Muscle of back (tissue), 13 donors: Measurements from ENCODE around the gene PLPPR5. TPM values are rescaled to one million over a fixed set of nuclear protein-coding genes. Genes with fewer than 3 reads are reported as not detected.
A peak's percentile ranks its signal among the peaks of the same experiment; 100 is the strongest.
"Not testable (repeated sequence)": the region's sequence is repeated elsewhere in the genome, so short reads cannot be mapped to it uniquely, and the experiment has no call there.

Experiments used
- DNase-seq, 3 donors: peaks; one replicate each; pipeline versions ENCODE4 v3.0.0 to v3.0.0-alpha.2; 2013
- long read RNA-seq, 9 donors: transcript quantifications; one replicate each; lab custom pipeline, GENCODE V29; 2026
- polyA plus RNA-seq, 10 donors: library from polyadenylated mRNA; unstranded; fragments of 120-200 nt; gene quantifications; one replicate each; pipeline ENCODE4 v1.2.1, GENCODE V29; 2013; ENCODE audit not compliant: insufficient read length in 10 of 10

PLPPR5 gene, protein sequence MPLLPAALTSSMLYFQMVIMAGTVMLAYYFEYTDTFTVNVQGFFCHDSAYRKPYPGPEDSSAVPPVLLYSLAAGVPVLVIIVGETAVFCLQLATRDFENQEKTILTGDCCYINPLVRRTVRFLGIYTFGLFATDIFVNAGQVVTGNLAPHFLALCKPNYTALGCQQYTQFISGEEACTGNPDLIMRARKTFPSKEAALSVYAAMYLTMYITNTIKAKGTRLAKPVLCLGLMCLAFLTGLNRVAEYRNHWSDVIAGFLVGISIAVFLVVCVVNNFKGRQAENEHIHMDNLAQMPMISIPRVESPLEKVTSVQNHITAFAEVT
- polyA plus RNA-seq = 1 to 10 TPM; 1.4 to 7.4 (median 1.8) TPM
- long read RNA-seq, donor 1 = 0 reads
- long read RNA-seq, donor 2, partial matches to known transcripts = 0 of 1 reads
- long read RNA-seq, donor 2, other reads (novel, unspliced or antisense) = 0 of 1 reads
- long read RNA-seq, donor 3 = 0 reads
- long read RNA-seq, donor 4 = 0 reads
- long read RNA-seq, donor 5, partial matches to known transcripts = 0 of 2 reads
- long read RNA-seq, donor 5, other reads (novel, unspliced or antisense) = 0 of 2 reads
- long read RNA-seq, donor 6 = 0 reads
- long read RNA-seq, donor 7, partial matches to known transcripts = 0 of 1 reads
- long read RNA-seq, donor 7, other reads (novel, unspliced or antisense) = 0 of 1 reads
- long read RNA-seq, donor 8, partial matches to known transcripts = 0 of 2 reads
- long read RNA-seq, donor 8, other reads (novel, unspliced or antisense) = 0 of 2 reads
- long read RNA-seq, donor 9, partial matches to known transcripts = 0 of 1 reads
- long read RNA-seq, donor 9, other reads (novel, unspliced or antisense) = 0 of 1 reads

DNA sequence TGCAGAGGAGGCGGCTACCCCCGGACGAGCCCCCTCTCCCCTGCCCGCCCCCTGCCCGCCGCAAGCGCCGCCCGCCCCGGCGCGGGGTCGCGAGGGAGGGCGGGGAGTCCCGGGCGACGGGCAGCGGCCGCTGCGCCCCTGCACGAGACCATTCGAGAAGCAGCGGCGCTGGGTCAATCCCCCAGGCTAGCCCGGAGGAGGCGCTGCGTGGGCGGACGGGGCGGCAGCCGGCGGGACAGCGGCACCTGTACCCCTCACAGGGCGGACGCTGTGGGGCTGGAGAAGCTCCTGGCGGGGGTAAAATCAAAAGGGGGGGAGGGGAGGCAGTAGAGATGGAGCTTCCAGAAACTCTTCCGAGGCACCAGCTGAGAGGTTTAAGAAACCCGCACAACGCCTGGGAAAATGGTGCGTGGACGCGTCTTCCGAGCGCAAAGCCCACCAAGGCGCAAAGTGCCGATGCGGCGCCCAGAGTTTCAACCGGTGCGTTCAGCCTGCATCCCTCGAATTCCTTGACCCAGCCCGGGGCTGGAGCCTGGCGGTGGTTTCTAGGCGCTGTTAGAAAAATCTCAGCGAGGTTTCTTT lies at the start of gene PLPPR5:
TSS of gene PLPPR5 (minus strand) at position 1 of the 582 bp plus-strand sequence. CDS start 190 bp downstream, outside the sequence.
- peak in 2 of 3 donors; percentile 14 to 59 for DNase-seq

DNA sequence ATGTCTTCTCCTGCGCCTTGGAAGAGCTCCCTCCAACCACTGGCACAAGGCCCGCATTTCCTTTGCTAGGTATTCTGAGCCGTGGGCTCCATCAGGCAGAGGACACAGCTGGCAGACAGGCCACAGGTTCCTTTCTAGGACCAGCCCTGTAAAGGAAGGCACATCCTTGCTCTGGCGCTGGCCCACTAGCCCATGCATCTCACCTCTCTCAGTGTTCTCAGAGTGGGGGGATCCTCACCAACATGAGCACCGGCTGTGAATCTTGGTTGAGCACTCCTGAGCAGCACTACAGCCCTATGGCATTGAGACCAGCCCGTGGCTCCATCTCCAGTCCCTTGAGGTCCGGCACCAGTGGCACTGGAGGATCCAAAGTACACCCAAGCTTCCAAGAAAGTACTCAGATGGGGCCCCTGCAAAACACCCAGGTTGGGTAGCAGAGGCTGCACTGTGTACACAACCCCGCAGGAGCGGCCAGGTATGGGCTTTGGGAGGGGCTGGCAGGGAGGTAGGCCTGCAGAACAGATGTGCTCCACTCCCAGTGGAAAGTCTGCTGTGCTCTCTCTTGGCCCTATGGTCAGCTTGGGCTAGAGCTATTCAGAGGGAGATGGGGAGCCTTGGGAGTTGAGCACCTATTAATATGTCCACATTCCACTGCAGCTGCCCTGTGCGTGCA lies 47.1 kb upstream of the PLPPR5 start:
- no peak for DNase-seq

DNA sequence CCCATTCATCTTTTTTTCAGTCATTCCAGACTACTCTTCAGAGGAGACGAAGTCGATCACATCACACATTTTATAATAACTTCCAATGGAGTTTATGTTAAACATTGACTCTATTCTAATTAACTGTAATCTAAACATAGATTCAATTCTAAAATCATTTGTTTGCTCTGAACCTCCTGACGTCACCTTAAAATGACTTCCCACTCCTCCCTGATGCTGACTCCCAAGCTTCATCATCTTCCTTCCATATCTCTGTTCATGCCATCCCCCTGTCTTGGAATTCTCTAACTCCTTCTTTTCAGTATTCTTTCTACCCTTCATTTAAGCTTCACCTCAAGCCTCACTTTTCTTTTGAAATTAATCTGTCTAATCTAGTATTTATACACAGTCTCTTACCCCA lies 45.1 kb upstream of the PLPPR5 start:
- no peak for DNase-seq

DNA sequence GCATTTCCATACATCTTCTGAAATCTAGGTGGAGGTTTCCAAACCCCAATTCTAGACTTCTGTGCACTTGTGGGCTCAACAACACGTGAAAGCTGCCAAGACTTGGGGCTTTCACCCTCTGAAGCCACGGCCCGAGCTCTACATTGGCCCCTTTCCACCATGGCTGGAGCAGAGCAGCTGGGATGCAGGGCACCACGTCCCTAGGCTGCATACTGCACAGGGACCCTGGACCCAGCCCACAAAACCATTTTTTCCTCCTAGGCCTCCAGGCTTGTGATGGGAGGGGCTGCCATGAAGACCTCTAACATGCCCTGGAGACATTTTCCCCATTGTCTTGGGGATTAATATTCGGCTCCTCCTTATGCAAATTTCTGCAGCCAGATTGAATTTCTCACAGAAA lies 32.1 kb upstream of the PLPPR5 start:
- DNase-seq = not testable (repeated sequence)

DNA sequence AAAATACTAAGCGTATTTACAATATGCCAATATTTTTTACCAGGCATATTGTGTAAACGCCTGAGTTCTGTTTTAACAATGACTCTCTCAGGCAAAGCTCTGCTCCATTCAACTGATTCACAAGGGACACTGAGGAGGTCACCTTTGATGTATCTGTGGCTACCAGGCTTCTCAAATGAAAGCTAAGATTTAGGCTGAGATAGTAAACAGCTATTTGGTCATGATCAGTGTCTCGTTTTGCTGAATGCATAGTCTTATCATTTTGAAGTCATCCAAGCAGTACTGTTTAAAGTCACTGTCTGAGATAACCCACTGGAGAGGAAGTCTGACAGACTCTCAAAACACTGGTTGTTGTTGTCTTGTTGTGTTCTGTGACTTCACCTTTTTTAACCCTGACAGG lies 13.7 kb upstream of the PLPPR5 start:
- DNase-seq = no peak

DNA sequence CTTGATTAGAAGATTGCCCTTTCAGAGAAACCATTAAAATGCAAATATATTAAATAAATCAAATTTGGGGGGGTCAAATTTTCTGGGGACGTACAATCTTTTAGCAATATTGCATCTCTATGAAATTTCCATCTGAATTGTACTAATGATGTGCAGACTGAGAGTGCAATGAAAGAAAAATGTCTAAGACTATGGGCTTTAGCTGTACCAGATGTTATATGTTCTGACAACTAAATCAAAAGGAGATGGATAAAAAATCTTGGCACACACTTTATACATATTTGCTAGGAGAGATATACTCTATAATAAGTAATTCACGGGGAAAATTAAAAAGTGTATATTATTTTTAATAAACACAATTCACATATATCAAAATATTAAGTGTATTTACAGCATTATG lies 13.0 kb upstream of the PLPPR5 start:
- no peak for DNase-seq

DNA sequence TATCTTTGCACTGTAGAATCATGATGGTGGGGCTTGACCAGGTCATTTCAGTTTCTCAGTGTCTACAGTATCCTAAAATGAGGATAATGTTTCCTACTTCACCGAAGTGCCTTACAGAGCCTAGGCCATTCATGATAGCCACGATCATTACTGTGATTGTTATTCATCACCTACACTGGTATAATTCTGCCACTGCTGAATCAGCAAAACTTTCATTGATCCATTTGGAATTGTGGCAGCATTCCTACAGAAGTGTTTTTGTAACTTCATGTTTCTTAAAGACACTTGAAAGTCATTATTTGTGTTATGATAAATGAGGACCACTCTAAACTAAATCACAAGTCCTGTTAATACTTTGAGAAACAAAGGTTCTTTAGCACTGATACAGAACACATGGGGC lies 6.0 kb upstream of the PLPPR5 start:
- no peak for DNase-seq

DNA sequence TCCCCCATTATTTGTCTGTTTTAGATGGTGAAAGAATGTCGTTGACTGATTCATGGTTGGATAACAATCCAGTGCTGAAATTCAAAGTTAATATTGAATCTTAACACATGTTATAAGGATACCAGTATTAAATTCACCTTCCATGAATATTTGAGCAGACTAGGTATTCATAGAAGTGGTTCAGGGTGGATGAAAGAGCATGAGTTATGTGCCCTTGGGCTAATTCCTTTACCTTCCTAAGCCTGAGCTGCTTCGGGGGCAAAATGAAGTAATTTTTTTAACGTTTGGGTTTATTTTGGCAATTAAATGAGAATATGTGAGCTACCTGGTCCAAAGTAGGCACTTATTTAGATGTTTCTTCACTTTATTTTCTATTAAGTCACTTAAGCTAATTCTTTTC lies 2.7 kb upstream of the PLPPR5 start:
- no peak for DNase-seq

DNA sequence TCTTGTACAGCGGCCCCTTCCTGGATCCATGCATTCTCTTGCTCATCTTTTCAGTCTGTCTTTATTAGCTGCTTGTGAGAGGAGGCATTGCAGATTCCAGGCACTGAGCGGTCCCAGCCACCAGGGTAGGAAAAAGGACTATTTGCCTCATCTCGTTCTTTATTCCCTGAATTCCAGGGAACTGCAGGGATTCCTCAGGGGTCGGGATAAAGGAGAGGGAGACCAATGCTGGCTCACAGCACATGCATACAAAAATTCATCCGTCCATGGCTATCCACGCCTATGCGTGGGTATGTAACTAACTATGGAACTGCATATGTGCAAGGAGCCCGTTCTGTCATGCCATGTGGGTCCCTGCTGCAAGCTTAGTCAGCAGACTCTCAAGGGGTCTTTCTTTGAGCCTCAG lies 879 bp upstream of the PLPPR5 start:
- DNase-seq = no peak

DNA sequence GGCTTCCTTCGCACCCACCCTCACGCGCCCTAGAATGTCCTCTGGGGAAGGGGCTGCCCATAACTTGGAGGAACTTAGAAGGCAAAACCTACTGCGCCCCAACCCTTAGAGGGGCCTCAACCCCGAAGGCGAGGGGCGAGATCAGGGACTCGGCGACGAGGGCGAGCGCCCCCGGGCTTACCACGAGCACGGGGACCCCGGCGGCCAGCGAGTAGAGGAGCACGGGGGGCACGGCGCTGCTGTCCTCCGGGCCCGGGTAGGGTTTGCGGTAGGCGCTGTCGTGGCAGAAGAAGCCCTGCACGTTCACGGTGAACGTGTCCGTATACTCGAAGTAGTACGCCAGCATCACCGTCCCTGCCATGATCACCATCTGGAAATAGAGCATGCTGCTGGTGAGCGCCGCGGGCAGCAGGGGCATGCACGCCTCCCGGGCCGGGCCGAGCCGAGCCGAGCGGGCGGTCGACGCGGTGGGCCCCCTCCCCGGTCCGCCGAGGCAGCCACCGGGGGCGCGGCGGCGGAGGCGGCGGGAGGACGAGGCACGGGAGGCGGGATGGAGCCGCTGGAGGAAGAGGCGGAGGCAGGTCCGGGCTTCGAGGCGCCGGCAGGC lies 304 bp downstream of the PLPPR5 start:
- peak in 2 of 3 donors; percentile 20 to 66 for DNase-seq

DNA sequence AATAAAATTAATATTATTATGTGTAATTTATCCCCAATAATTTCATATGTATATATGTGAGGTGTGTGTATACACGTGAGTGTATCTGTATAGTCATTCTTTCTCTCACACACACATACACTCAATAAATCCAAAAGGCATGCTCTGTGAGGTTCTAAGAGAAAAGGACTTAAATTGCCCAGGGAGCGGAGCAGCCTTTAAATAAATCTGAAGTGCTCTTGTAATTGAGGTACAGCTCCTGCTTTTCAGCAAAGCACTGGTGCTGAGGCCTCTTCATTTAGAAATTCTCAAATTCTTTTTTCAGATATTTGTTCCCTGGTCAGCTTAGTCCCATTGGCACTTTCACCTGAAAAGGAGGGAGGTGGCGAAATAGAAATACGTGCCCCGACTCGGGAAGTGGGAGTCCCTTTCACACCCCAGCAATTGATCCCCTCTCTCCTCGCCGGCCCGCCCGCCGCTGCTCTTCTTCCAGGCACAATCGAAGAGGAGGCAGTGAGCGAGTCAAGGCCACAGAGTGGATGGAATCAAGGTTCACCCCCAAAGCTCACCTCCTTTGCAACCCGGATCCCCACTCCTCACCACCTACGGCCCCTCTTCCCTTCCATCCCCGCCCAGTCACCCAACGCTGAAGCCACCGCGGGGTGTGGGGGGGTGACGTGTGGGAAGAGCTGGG lies 944 bp downstream of the PLPPR5 start:
- DNase-seq = peak in 1 of 3 donors; percentile 3

DNA sequence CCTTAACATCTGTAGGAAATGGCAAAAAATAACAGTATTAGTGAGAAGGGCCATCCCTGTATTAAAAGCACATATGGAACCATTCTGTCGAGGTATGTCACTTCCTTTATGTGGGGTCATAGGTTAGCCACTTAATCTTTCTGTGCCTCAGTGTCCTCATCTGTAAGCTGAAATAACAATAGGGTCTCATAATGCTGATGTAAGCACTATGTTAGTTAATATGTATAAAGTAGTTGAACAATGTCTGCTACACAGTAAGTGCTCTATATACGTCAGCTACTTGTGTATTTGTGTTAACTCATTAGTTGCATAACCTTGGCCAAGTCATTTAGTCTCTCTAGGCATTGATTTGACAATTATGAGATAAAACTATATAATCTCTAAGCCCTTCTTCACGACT lies 11.8 kb downstream of the PLPPR5 start:
- DNase-seq = no peak

DNA sequence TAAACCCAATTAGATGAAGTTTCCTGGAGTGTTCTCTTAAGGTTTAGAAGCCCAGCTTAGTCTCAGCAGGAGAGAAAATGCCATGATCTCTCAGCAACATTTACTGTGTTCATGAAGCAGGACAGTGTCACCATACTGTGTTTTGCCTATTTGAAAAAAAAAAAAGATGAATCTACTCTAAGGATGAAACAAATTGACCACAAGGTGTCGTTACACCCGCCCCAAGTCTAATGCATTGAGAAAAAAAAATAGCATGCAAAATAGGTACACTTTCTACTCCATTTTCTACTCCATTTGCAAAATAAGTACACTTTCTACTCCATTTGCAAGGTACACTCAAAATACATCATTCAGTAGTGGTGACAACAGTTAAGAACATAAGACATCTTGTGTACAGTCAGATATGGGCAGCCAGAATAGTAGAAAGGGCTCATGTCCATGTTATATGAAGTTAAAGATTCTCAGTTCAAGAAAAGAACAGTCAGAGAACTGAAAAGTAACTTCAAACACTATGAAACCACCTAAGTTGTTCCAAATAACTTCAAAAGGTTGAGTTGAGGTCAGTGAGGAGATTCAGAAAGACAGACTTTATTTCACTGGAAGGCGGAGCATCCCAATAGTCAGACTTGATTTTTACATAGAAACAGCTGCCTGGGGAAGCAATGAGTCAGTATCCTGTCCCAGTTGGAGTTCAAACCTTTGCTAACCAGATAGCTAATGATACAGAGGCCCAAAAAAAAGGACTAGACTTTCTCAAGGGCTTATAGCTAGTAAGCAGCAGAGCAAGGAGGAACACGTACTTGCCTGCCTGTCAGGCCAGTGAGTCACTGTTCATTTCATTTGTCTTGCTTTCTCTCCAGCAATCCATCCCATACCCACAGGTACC lies 13.3 kb downstream of the PLPPR5 start:
- peak in 1 of 3 donors; percentile 74 for DNase-seq

DNA sequence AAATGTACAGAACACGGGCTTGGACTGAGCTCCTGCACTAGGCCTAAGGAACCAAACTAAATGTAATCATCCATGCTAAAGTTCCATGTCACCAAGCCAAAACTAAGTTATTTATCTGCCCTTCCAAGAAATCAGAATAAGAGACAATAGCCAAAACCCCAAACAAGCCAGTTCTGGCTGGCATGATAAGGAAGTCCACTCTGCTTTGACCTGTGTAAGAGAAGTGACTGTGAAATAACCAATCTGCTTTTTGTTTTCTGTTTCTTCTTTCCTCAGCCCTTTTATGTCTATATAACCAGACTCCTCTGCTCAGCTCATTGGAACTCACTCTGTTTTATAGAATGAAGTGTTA lies 15.1 kb downstream of the PLPPR5 start:
- DNase-seq = no peak

DNA sequence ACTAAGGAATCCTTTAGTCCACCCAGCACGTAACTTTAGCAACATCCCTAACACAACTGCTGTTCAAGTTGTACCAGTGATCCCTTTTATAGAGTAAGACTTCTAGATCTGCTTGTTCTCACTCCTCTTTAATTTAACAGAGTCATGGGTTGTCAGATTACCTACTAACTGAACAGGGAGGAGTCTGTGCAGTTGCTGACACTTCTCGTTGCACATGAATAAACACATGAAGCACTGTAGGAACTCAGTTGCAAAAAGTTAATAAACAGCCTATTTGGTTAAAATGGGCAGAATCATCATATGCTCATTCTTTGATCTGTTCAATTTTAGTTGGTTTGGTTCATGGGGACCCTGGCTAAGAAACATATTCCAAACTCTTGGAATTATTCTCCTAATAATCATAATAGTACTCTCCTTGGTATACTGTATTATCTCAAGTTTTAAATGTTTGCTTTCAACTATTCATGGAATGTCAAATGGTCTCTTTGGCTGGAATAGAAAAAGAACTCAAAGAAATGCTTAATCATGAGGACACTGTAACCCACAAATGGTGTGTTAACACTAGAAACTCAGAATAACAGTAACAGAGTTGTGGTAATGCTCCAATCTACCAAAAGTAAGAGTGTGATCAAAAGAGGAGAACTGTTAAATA lies 15.6 kb downstream of the PLPPR5 start:
- DNase-seq = no peak

DNA sequence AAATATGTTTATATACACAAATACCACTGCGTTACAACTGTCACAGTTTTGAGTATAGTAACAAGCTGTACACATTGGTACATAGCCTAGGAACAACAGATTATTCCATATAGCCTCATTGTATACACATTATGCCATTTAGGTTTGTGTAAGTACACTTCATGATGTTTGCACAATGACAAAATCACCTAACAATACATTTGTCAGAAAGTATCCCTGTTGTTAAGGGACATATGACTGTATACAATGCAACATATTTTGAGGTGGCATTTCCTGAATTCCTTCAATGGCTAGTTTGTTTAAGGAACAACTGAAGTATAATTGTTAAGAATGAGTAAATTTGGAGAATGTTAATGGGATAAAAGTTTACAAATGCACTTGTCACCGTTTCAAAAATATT lies 19.0 kb downstream of the PLPPR5 start:
- no peak for DNase-seq

DNA sequence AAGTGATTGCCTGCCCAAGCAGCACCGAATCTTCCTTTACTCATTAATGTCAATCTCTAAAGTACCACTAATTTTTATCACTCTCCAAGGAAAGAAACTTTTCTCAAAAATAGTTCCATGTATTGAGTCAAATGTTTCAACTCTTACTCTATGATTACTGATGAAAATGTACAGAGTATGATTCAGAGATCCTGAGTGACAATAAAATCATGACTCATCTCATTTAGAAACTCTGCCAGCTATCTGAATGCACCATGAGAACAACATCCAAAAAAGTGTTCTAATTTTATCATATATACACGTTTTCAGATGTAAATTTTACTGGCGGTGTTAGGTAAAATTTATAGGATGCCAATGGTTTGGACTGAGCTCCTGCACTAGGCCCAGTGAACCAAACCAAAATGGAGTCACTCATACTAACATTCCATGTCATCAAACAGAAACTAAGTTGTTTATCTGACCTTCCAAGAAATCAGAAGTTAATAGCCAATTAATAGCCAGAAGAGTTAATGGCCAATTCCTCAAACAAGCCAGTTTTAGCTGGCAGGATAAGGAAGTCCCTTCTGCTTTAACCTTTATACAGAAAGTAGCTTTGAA lies 22.6 kb downstream of the PLPPR5 start:
- no peak for DNase-seq

DNA sequence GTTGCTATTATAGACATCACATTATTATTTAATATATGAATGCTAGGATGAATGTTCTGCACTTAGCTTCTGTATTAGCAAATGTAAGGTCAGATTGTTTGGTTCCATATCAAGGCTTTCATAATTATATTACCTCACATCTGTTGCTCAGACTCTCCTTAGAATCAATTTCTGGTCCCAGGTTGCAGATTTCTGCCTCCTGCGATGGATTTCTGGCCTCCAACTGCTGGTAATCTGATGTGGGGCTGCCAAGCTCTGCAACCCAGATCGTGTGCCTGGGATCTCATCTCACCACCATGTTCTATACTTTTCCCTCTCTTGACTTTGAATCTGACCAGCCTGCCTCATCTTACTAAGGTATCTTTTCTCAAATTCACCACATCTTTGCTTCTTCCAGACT lies 25.2 kb downstream of the PLPPR5 start:
- DNase-seq = no peak

DNA sequence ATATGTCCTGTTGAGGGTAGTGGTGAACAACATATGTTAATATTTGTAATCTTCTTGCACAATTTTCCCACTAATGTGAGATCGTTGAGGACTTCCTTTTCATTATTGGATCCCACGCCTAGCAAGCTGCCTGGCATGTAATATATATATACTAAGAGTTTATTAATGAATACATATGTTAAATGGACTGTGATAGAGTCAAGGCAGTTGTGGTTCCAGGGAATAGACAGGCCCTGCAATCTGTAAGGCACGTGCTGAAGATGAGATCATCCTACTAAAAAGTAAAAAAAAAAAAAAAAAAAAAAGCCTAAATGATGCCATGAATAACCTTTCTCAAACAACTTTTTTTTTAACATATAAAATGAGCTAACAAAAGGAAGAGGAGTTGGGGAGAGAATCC lies 28.9 kb downstream of the PLPPR5 start:
- peak in 1 of 3 donors; percentile 3 for DNase-seq
